ENCODE results near the gene TMEM143. TPM values are rescaled to one million over a fixed set of nuclear protein-coding genes. Genes with fewer than 3 reads are reported as not detected.

The TMEM143 gene
- total and polyA plus RNA-seq, 4 donors, result 3.2 to 10.2 (median 6.7) TPM

DNA sequence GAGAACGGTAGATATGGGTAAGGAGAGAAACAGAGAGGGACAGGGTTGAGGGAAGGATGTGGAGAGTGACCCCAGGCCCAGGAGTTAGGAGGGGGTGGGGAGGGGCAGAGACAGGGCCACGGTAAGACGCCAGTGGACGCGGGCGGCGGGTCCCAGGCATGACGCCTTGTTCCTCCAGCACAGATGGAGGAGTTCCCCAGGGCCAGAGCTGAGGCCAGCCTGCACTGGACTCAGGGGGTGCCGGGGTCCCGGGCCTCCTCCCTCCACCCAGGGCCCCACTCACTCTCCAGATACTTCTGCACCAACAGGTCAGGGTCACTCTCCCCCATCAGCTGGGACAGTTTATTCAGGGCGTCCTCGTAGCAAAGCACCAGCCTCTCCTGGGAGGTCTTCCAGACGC is 60.4 kb downstream of the TMEM143 start:
- TF ChIP-seq NR2F2 (IDR thresholded peaks at IDR 0.05) (no peak), FOXA1 (IDR thresholded peaks at IDR 0.05) (no peak), YY1 (IDR thresholded peaks at IDR 0.05) (no peak), EGR1 (IDR thresholded peaks at IDR 0.05; ENCODE audit: low read depth in 2 of 2) (no peak), FOXA2 (IDR thresholded peaks at IDR 0.05) (no peak), TAF1 (conservative IDR thresholded peaks at IDR 0.05) (no peak), ATF3 (IDR thresholded peaks at IDR 0.05) (no peak), HNF4A (conservative IDR thresholded peaks at IDR 0.05) (no peak), RXRA (IDR thresholded peaks at IDR 0.05) (no peak), SP1 (IDR thresholded peaks at IDR 0.05) (no peak), HNF4G (IDR thresholded peaks at IDR 0.05) (no peak), GABPA (IDR thresholded peaks at IDR 0.05 in 1 of 2, conservative IDR thresholded peaks at IDR 0.05 in 1 of 2) (no peak)
- TF ChIP-seq, protein P1, sequence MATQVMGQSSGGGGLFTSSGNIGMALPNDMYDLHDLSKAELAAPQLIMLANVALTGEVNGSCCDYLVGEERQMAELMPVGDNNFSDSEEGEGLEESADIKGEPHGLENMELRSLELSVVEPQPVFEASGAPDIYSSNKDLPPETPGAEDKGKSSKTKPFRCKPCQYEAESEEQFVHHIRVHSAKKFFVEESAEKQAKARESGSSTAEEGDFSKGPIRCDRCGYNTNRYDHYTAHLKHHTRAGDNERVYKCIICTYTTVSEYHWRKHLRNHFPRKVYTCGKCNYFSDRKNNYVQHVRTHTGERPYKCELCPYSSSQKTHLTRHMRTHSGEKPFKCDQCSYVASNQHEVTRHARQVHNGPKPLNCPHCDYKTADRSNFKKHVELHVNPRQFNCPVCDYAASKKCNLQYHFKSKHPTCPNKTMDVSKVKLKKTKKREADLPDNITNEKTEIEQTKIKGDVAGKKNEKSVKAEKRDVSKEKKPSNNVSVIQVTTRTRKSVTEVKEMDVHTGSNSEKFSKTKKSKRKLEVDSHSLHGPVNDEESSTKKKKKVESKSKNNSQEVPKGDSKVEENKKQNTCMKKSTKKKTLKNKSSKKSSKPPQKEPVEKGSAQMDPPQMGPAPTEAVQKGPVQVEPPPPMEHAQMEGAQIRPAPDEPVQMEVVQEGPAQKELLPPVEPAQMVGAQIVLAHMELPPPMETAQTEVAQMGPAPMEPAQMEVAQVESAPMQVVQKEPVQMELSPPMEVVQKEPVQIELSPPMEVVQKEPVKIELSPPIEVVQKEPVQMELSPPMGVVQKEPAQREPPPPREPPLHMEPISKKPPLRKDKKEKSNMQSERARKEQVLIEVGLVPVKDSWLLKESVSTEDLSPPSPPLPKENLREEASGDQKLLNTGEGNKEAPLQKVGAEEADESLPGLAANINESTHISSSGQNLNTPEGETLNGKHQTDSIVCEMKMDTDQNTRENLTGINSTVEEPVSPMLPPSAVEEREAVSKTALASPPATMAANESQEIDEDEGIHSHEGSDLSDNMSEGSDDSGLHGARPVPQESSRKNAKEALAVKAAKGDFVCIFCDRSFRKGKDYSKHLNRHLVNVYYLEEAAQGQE (IDR thresholded peaks at IDR 0.05), result no peak
- TF ChIP-seq, protein P2, sequence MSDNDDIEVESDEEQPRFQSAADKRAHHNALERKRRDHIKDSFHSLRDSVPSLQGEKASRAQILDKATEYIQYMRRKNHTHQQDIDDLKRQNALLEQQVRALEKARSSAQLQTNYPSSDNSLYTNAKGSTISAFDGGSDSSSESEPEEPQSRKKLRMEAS (IDR thresholded peaks at IDR 0.05), result no peak
- TF ChIP-seq, protein P3, sequence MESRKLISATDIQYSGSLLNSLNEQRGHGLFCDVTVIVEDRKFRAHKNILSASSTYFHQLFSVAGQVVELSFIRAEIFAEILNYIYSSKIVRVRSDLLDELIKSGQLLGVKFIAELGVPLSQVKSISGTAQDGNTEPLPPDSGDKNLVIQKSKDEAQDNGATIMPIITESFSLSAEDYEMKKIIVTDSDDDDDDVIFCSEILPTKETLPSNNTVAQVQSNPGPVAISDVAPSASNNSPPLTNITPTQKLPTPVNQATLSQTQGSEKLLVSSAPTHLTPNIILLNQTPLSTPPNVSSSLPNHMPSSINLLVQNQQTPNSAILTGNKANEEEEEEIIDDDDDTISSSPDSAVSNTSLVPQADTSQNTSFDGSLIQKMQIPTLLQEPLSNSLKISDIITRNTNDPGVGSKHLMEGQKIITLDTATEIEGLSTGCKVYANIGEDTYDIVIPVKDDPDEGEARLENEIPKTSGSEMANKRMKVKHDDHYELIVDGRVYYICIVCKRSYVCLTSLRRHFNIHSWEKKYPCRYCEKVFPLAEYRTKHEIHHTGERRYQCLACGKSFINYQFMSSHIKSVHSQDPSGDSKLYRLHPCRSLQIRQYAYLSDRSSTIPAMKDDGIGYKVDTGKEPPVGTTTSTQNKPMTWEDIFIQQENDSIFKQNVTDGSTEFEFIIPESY (IDR thresholded peaks at IDR 0.05), result no peak
- no peak overlapping the region for H3K4me3 ChIP-seq (ENCODE audit: low read depth in 1 of 3, low read length in 3 of 3)
- H3K27ac ChIP-seq (ENCODE audit: low read depth in 1 of 2, low read length in 2 of 2), result no peak overlapping the region
- H3K36me3 ChIP-seq (ENCODE audit: control insufficient read depth in 4 of 4, insufficient read depth in 3 of 4, low read depth in 1 of 4, low read length in 3 of 4), result no peaks in the 10 kb centered on the region
- 87% methylated on average over 13 of the region's 13 CpGs for WGBS
- no peaks in the 10 kb centered on the region for H3K9me3 ChIP-seq (ENCODE audit: control insufficient read depth in 4 of 4, low read length in 3 of 4)
- DNase-seq (ENCODE audit: low spot score), result no peak
- H3K4me1 ChIP-seq (ENCODE audit: control insufficient read depth in 4 of 4, insufficient read depth in 4 of 4, low read length in 3 of 4), result no peaks in the 10 kb centered on the region
- H3K27me3 ChIP-seq (ENCODE audit: control insufficient read depth in 4 of 4, insufficient read depth in 4 of 4, low read length in 3 of 4), result no peaks in the 10 kb centered on the region
- no peak overlapping the region for H3K9ac ChIP-seq (ENCODE audit: low read depth in 1 of 2, low read length in 2 of 2)

GRCh38 chr19:48302600-48302959 is 61.2 kb downstream of the TMEM143 start:
- no peak for DNase-seq (ENCODE audit: low spot score)
- H3K36me3 ChIP-seq (ENCODE audit: control insufficient read depth in 4 of 4, insufficient read depth in 3 of 4, low read depth in 1 of 4, low read length in 3 of 4), result no peaks in the 10 kb centered on the region
- no peak overlapping the region for H3K27ac ChIP-seq (ENCODE audit: low read depth in 1 of 2, low read length in 2 of 2)
- 90% methylated on average over 12 of the region's 12 CpGs for WGBS
- no peaks in the 10 kb centered on the region for H3K27me3 ChIP-seq (ENCODE audit: control insufficient read depth in 4 of 4, insufficient read depth in 4 of 4, low read length in 3 of 4)
- H3K4me1 ChIP-seq (ENCODE audit: control insufficient read depth in 4 of 4, insufficient read depth in 4 of 4, low read length in 3 of 4), result no peaks in the 10 kb centered on the region
- H3K4me3 ChIP-seq (ENCODE audit: low read depth in 1 of 3, low read length in 3 of 3), result no peak overlapping the region
- no peak overlapping the region for H3K9ac ChIP-seq (ENCODE audit: low read depth in 1 of 2, low read length in 2 of 2)
- TF ChIP-seq EGR1 (IDR thresholded peaks at IDR 0.05; ENCODE audit: low read depth in 2 of 2) (no peak), FOXA2 (IDR thresholded peaks at IDR 0.05) (no peak)
- no peaks in the 10 kb centered on the region for H3K9me3 ChIP-seq (ENCODE audit: control insufficient read depth in 4 of 4, low read length in 3 of 4)
